AG09319 (cell line): ENCODE data around the gene TMBIM4.
"Not testable (repeated sequence)": the region's sequence is repeated elsewhere in the genome, so short reads cannot be mapped to it uniquely, and the experiment has no call there.

ENCODE experiments used
- DNase-seq: peaks from one replicate; pipeline ENCODE4 v3.0.0-alpha.2; 2010; ENCODE audit warnings: low read depth; ENCODE audit errors: extremely low read depth
- TF ChIP-seq, protein P1 (sequence below): IDR thresholded peaks from 2 replicates; pipeline ENCODE4 v1.5.1; 2011; ENCODE audit warnings: low read depth, mild to moderate bottlenecking, inconsistent platforms, low read length, moderate library complexity

The TMBIM4 gene

DNA sequence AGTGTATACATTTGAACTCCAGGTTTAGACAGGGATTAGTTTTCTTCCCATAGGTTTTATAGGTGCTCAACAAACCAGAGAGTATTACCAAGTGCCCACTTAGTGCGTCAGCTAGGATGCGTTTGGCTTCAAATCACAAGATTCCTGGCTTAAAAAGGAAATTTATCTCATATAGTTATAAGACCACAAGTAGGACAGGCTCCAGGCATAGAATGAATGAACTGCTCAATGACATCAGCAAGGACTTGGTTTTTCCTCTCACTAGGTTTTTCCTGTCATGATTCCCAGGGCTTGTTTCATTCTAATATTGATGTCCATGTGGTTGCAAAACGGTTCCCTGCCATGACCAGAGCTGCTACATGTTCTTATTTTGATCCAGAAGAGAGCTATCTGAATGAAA is 13.2 kb upstream of the TMBIM4 start:
- TF ChIP-seq, protein P1, sequence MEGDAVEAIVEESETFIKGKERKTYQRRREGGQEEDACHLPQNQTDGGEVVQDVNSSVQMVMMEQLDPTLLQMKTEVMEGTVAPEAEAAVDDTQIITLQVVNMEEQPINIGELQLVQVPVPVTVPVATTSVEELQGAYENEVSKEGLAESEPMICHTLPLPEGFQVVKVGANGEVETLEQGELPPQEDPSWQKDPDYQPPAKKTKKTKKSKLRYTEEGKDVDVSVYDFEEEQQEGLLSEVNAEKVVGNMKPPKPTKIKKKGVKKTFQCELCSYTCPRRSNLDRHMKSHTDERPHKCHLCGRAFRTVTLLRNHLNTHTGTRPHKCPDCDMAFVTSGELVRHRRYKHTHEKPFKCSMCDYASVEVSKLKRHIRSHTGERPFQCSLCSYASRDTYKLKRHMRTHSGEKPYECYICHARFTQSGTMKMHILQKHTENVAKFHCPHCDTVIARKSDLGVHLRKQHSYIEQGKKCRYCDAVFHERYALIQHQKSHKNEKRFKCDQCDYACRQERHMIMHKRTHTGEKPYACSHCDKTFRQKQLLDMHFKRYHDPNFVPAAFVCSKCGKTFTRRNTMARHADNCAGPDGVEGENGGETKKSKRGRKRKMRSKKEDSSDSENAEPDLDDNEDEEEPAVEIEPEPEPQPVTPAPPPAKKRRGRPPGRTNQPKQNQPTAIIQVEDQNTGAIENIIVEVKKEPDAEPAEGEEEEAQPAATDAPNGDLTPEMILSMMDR: no peak
- no peak for DNase-seq

DNA sequence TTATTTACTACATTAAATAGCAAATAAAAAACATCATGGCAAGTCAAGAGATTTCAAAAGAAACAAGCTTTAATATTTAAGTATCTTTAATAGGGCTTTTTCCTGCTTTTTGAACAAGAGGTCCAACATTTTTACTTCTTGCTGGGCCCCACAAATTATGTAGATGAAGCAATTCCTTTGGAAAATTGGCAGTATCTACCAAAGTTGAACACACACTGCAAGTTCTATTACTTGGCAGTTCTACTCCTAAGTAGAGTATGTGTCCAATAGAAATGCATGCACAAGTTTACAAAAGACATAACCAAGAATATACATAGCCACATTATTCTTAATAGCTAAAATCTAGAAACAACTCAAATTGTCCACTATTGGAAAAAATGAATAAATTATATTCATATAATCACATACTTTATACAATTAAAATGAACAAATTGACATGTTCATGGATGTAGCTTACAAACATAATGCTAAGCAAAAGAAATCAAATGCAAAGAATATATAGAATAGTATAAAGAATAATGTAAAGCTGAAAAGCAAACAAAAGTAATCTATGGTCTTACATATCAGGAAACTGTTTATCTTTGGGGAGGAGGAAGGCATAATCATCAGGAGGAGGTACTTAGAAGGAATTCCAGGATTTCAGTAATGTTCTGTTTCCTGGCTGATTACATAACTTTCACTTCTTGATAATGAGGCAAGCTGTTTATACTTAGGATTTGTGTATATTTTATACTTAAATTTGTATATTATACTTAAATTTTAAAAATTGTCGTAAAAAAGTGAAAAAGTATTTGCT is 6.5 kb upstream of the TMBIM4 start:
- no peak for DNase-seq
- TF ChIP-seq, protein P1: no peak

DNA sequence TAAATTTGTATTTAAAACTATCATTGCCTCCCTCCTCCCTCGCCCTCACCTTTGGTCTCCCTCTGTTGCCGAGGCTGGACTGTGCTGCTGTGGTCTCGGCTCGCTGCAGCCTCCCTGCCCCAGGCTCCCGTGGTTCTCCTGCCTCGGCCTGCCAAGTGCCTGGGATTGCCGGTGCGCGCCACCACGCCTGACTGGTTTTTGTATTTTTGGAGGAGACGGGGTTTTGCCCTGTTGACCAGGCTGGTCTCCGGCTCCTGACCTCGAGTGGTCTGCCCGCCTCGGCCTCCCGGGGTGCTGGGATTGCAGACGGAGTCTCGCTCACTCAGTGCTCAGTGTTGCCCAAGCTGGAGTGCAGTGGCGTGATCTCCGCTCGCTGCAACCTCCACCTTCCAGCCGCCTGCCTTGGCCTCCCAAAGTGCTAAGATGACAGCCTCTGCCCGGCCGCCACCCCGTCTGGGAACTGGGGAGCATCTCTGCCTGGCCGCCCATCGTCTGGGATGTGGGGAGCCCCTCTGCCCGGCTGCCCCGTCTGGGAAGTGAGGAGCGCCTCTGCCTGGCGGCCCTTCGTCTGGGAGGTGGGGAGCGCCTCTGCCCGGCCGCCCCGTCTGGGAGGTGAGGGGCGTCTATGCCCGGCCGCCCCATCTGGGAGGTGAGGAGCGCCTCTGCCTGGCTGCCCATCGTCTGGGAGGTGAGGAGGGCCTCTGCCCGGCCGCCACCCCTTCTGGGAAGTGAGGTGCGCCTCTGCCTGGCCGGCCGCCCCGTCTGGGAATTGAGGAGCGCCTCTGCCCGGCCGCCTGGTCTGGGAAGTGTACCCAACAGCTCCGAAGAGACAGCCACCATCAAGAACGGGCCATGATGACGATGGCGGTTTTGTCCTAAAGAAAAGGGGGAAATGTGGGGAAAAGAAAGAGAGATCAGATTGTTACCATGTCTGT is 4.9 kb upstream of the TMBIM4 start:
- DNase-seq: not testable (repeated sequence)

DNA sequence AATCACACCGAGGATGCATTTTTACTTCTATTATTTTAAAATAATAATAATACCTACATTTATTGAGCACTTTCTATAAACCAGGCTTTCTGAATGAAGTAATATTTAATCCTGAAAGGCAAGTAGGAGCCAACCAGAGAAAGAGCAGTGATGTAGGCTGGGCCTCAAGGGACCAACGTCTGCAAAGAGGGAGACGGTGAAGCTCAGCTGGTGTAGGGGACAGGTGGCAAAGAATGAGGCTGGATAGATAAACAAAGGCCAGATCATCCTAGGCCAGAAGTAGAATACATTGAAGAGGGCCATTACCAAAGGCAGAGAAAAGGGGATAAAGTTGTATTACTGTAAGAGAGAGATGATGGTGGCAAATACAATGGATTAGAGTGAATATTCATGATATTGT is 810 bp upstream of the TMBIM4 start:
- TF ChIP-seq, protein P1: no peak

DNA sequence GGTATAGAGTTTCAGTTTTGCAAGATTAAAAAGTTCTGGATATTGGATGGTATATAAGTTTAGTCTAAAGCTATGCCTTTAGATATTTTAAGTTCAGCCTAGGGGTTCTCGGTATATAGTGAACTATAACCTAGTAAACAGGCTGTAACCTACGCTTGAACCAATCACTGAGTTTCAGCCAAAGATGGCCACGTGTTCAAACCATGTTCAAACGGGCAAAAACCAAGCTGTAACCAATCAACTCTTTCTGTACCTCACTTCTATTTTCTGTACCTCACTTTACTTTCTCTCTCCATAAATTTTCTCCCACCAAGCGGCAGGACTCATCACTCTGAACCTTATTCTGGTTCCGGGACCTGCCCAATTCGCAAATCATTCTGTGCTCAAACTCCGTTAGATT is 1.4 kb downstream of the TMBIM4 start:
- DNase-seq: no peak
- TF ChIP-seq, protein P1: no peak

More for the DNA sequence above, 810 bp upstream of the TMBIM4 start:
- no peak for DNase-seq

DNA sequence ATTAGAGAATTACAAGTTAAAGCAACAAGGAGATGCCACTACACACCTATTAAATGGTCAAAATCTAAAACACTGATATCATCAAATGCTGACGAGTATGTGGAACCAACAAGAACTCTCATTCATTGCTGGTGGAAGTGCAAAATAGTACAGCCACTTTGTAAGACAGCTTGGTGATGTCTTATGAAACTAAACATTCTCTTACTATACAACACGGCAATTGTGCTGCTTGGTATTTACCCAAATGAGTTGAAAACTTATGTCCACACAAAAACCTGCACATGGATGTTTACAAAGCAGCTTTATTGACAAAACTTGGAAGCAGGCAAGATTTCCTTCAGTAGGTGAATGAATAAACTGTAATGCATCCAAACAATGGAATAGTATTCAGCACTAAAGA is 3.2 kb downstream of the TMBIM4 start:
- no peak for DNase-seq
- TF ChIP-seq, protein P1: no peak

DNA sequence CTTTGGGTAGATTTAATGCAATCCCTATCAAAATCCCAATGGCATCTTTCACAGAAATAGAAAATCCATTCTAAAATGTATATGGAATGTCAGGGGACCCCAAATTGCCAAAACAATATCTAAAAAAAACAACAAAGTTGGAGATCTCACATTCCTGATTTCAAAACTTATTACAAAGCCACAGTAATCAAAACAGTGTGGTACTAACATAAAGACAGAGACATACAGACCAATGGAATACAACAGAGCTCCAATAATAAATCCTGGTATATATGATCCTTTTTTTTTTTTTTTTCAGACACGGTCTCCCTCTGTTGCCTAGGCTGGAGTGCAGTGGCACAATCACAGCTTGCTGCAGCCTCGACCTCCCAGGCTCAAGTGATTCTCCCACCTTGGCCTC is 4.7 kb downstream of the TMBIM4 start:
- TF ChIP-seq, protein P1: no peak
- DNase-seq: no peak
